ENCODE measurements around the gene CIAO3. TPM values are rescaled to one million over a fixed set of nuclear protein-coding genes. Genes with fewer than 3 reads are reported as not detected.
"Not testable (repeated sequence)": the region's sequence is repeated elsewhere in the genome, so short reads cannot be mapped to it uniquely, and the experiment has no call there.

The CIAO3 gene
- total RNA-seq, 4 donors from 2014 or later: 39.8 to 53.2 (median 45.6) TPM

- TF ChIP-seq EP300 (IDR thresholded peaks at IDR 0.05) (no peak), POLR2A (IDR thresholded peaks at IDR 0.05) (no peak), CTCF (IDR thresholded peaks at IDR 0.05) (no peak)
- WGBS, 2 donors: 59 to 77% methylated on average over 6 of the region's 6 CpGs
- DNase-seq (ENCODE audit: low spot score in 2 of 2): no peak
- Histone ChIP-seq H3K27ac (no peak overlapping the region), H3K4me3 (no peak overlapping the region), H3K27me3 (peaks cover 0 to 23% of the 10 kb centered on the region in 2 donors), H3K4me1 (no peaks in the 10 kb centered on the region), H3K36me3 (no peaks in the 10 kb centered on the region), H3K9me3 (no peaks in the 10 kb centered on the region)
Observed at GRCh38 chr16:749010-749409, 8.2 kb upstream of the CIAO3 start.

DNA sequence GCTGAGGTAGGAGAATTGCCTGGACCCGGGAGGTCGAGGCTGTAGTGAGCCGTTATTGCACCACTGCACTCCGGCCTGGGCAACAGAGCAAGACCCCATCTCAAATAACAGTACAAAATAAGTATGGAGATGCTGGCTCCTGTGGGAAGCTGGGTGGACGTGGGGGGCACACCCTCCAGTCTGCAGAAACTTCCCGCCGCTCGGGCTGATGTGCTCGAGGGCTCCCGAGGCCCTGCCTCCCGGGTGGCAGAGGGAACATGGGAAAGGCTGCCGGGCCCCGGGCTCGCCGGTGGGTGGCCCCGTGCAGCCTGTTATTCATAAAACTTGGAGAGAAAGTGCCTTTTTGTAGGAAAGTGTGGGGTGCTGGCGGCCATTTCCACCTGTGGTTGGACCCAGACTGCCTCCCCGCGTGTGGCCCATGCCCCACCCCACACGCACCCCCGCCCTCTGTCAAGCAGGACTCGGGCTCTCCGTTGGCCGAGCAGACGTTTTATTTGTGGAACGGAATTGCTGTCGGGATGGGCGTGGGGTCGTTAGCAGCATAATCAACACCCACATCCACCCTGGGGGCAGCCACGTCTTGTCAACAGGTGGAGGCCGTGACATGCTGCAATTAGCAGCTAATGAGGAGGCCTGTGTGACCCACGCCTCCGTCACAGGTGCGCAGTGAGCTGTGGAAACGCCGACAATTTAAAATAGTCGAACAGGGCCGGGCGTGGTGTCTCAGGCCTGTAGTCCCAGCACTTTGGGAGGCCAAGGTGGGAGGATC lies 7.4 kb upstream of the CIAO3 start:
- DNase-seq (ENCODE audit: low spot score in 2 of 2): no peak
- Histone ChIP-seq H3K27me3 (peaks cover 0 to 16% of the 10 kb centered on the region in 2 donors), H3K9me3 (no peaks in the 10 kb centered on the region), H3K4me3 (no peak overlapping the region), H3K4me1 (no peaks in the 10 kb centered on the region), H3K27ac (no peak overlapping the region), H3K36me3 (no peaks in the 10 kb centered on the region)
- TF ChIP-seq POLR2A (IDR thresholded peaks at IDR 0.05): no peak
- no peak for TF ChIP-seq EP300 (IDR thresholded peaks at IDR 0.05)
- no peak for TF ChIP-seq CTCF (IDR thresholded peaks at IDR 0.05)
- 72 to 73% methylated on average over 29 to 39 of the region's 39 CpGs for WGBS, 2 donors

DNA sequence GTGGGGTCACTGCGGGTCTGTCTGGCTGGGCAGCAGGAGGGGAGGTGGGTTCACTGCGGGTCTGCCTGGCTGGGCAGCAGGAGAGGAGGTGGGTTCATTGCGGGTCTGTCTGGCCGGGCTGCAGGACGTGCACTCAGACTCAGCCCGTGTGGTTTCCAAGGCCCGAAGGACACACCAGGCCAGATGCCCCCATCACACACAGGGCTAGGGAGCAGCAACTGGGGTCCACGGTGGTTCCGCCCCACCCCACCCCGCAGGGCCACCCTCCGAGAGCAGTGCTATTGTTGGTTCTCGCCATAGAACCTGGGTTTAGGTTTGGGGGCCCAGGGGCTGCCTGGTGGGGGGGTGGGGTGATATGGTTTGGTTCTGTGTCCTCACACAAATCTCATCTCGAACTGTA lies 5.8 kb upstream of the CIAO3 start:
- DNase-seq (ENCODE audit: low spot score in 2 of 2): no peak
- no peaks in the 10 kb centered on the region for H3K4me1 ChIP-seq
- TF ChIP-seq CTCF (IDR thresholded peaks at IDR 0.05) (no peak), POLR2A (IDR thresholded peaks at IDR 0.05) (no peak), EP300 (IDR thresholded peaks at IDR 0.05) (no peak)
- H3K9me3 ChIP-seq: no peaks in the 10 kb centered on the region
- H3K27ac ChIP-seq: no peak overlapping the region
- WGBS, 2 donors: 75 to 83% methylated on average over 4 to 11 of the region's 13 CpGs
- H3K36me3 ChIP-seq: no peaks in the 10 kb centered on the region
- H3K27me3 ChIP-seq: peaks cover 0 to 6% of the 10 kb centered on the region in 2 donors
- H3K4me3 ChIP-seq: no peak overlapping the region

- DNase-seq (ENCODE audit: low spot score in 2 of 2): no peak
- no peak overlapping the region for H3K4me3 ChIP-seq
- H3K27me3 ChIP-seq: peaks cover 0 to 3% of the 10 kb centered on the region in 2 donors
- peaks cover 0 to 6% (median 3%) of the 10 kb centered on the region in 4 donors for H3K4me1 ChIP-seq
- WGBS, 2 donors: 1% methylated on average over 11 to 12 of the region's 14 CpGs
- H3K27ac ChIP-seq: no peak overlapping the region
- H3K36me3 ChIP-seq: no peaks in the 10 kb centered on the region
- TF ChIP-seq CTCF (IDR thresholded peaks at IDR 0.05) (peak in 1 of 5 experiments; percentile 14), POLR2A (IDR thresholded peaks at IDR 0.05) (no peak), EP300 (IDR thresholded peaks at IDR 0.05) (no peak)
- H3K9me3 ChIP-seq: no peaks in the 10 kb centered on the region
Observed at GRCh38 chr16:745739-746138, 4.9 kb upstream of the CIAO3 start.

GRCh38 chr16:743794-744500 lies 3.1 kb upstream of the CIAO3 start:
- WGBS, 2 donors: 72 to 75% methylated on average over 17 to 18 of the region's 21 CpGs
- TF ChIP-seq CTCF (IDR thresholded peaks at IDR 0.05) (no peak), EP300 (IDR thresholded peaks at IDR 0.05) (no peak), POLR2A (IDR thresholded peaks at IDR 0.05) (no peak)
- peaks cover 0 to 7% (median 0%) of the 10 kb centered on the region in 3 donors for H3K36me3 ChIP-seq
- no peaks in the 10 kb centered on the region for H3K9me3 ChIP-seq
- no peak for DNase-seq (ENCODE audit: low spot score in 2 of 2)
- H3K27me3 ChIP-seq: peaks cover 0 to 3% of the 10 kb centered on the region in 2 donors
- peaks cover 0 to 16% (median 14%) of the 10 kb centered on the region in 4 donors for H3K4me1 ChIP-seq
- no peak overlapping the region for H3K4me3 ChIP-seq
- H3K27ac ChIP-seq: no peak overlapping the region

DNA sequence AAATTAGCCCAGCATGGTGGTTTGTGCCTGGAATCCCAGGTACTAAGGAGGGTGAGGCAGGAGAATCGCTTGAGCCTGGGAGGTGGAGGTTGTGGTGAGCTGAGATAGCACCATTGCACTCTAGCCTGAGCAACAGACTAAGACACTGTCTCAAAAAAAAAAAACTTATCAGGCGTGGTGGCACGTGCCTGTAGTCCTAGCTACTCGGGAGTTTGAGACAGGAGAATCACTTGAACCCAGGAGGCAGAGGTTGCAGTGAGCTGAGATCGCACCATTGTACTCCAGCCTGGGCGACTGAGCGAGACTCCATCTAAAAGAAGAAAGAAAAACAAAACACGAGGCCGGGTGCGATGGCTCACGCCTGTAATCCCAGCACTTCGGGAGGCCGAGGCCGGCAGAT lies 2.1 kb upstream of the CIAO3 start:
- DNase-seq (ENCODE audit: low spot score in 2 of 2); H3K9me3 ChIP-seq; H3K27ac ChIP-seq; H3K4me3 ChIP-seq; H3K27me3 ChIP-seq: not testable (repeated sequence)
- Histone ChIP-seq H3K4me1 (peaks cover 0 to 16% (median 14%) of the 10 kb centered on the region in 4 donors), H3K36me3 (peaks cover 0 to 18% (median 0%) of the 10 kb centered on the region in 3 donors)
- 74 to 76% methylated on average over 14 of the region's 14 CpGs for WGBS, 2 donors
